ENCODE measurements around the gene KCNN2.

Gene KCNN2

DNA sequence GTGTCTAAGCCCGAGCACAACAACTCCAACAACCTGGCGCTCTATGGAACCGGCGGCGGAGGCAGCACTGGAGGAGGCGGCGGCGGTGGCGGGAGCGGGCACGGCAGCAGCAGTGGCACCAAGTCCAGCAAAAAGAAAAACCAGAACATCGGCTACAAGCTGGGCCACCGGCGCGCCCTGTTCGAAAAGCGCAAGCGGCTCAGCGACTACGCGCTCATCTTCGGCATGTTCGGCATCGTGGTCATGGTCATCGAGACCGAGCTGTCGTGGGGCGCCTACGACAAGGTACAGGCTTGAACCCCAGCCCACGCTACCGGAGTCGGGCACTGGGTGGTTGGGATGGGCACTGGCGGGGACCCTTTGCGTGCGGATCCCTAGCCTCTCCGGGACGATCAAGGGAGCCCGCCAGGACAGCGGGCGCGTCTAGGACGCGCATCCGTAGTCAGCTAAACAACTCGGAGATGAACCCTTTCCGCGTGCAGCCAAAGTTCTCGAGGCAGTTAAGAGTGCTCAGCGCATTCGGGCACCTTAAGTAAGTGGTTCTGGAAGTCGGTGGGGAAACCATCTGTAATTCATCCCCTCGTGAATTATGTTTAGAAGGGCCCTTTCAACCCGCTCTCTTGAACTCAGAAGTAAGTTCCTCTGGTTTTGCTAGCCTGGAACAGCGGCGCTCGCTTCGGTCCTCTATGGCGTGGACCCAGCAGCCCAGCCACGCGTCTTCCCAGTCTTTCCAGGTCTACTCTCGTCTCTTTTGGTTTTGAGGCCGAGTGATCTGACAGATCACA is 1.3 kb downstream of the KCNN2 start:
- DNase-seq, result no peak

DNA sequence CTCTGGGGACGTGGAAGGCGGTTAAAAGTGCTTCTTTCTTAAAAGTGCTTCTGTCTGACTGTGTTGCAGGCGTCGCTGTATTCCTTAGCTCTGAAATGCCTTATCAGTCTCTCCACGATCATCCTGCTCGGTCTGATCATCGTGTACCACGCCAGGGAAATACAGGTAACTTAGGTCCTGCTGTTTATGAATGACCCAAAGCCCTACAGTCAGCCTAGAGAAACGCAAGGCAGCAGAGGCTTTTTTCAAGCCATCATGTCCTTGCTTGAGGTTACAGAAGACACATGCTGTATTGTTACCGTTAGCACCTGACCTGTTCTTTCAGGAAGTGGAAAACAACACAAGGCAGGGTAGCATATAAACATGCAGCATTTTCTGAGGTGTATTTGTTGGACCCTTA is 2.0 kb downstream of the KCNN2 start:
- DNase-seq, result no peak

- DNase-seq, result no peak
Observed at GRCh38 chr5:114367029-114367428, 5.2 kb downstream of the KCNN2 start.

GRCh38 chr5:114369680-114370417 is 8.0 kb downstream of the KCNN2 start:
- DNase-seq, result no peak

DNA sequence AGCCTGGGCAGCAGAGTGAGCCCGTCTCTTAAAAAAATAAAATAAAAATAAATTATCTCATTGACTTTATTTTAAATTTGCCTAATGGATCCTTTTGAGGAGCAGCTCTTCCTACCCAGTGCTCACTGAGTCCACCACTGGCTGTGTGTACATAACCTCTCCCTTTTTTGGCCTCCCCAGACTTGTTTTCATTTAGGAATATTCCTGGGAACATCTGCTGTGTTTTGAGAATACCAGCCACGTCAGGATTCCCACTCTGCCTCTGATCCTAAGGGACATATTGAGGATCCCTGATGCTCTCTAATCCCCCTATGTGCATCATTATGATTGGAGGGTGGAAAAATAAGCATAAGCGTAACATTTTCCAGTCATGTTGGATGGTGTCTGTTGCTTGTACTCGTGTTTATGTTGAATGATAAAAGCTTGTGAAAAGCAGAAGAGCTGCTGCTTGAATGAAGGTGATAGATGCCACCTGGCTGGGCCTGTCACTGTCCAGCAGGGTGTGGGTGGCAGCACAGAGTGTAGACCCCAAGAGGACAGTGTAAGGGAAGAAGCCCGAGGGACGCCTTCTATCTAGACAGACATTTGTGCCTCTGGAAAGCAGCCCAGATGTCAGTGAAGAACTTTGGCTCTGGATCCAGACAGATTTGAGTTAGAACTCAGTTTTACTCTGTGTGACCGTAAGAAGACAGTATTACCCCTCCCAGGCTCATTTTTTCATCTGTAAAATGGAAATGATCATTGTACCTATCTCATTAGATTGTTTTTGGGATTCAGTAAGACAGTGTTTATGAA is 15.4 kb downstream of the KCNN2 start:
- DNase-seq, result no peak

DNA sequence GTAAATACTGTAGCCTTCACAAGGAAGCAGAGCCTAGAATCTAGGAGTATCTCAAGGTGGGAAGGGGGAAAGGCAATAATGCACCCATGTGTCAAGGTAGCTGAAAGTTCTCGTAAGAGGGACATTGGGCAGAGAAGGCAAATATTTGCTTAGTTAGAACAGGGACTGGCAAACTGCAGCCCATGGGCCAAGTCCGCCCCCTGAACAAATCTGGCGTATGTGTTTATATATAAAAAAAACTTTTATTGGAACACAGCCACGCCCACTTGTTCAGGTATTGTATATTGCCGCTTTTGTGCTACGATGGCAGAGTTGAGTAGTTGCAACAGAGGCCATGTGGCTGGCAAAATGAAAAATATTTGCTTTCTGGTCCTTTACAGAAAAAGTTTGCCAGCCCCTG is 16.1 kb downstream of the KCNN2 start:
- DNase-seq, result no peak

DNA sequence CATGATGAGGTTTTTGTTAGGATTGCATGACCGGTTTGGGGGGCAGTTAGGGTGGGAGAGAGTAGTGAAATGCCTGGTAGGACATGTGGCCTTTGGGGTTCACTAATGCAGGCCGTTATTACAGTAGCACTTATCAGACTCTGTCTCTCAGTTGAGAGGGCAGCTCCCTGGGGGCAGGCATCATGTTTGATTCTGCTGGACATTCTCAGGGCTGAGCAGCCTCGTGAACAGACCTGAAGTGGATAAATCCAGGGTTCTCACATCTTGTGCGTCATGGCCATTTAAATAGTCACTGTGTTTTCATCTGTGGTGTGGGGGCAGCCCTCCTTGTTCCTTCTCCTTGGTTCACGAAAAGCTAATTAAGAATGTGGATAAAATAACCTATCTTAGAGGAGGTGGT is 18.9 kb downstream of the KCNN2 start:
- DNase-seq, result no peak

GRCh38 chr5:114387433-114387832 is 25.6 kb downstream of the KCNN2 start:
- DNase-seq, result no peak

DNA sequence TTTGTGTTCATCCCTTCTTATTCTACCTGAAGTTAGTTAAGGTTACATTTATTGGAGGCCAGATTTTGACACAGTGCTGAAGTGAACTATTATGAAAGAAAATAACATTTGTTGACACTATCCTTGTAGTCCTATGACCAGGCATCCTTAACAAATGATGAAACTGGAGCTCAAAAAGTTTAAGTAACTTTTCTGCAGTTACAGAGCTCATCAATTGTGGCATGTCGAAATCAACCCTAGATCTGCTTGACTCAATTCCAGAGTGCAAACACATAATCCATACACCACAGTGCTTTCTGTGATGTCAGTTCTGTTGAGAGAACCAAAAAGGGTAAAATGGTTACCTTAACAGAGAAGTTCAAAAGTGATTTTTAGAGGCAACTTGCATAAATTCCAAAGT is 28.6 kb downstream of the KCNN2 start:
- no peak for DNase-seq

- no peak for DNase-seq
Observed at GRCh38 chr5:114391321-114391720, 29.5 kb downstream of the KCNN2 start.

- no peak for DNase-seq
Observed at GRCh38 chr5:114393159-114393558, 31.3 kb downstream of the KCNN2 start.

DNA sequence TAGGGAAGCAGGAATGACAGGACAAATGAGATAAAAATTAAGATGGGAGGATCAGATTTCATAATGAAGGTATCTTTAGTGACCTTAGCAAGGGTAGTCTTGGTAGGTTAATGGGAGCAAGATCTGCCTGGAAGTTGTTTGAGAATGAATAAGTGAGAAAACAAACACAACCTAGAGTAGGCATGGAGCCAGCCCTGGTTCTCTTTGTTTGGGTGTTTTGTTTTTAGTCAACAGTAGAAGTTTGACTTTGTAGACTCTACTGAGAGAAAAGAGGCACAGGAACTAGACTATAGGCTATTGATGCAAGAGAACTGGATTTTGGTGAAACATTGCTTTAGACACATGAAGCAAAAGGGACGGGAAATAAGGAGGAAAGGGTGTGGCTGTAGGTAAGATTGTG is 40.3 kb downstream of the KCNN2 start:
- DNase-seq, result no peak

DNA sequence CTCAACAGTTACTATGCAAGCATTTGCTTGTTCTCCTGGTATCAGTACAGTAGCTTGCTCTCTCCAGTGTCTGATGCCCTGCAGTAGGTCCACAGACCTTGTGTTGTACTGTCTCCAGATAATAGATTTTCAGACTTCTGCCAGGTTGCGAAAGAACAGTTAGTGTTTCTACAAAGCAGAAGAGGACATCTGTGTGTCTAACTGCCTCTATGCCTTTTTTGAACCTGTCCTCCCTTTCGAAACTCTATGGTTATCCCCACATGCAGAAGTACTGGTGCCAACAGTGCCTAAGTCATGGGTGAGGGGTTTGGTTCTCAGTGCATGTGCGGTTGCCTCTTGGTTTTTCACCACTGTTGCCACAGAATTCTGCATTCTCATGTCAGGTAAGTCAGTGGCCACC is 45.9 kb downstream of the KCNN2 start:
- no peak for DNase-seq

DNA sequence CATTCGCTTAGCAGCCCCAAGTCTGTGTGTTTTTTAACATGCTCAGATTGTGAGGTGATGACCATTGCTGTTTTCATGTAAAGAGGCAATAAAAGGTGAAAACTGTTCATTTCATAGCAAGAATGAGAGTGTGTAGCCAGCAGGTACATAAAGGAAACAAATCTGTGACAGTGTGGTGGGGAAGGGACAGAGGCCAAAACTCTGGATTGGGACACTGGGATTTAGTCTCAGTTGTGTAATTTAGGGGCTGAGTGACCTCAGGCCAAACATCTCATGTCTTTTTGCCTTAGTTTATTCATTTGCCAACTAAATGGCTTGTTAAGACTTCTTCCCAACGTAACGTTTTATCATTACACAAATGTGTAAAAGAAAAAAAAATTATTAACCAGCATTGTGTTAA is 47.0 kb downstream of the KCNN2 start:
- DNase-seq, result no peak

DNA sequence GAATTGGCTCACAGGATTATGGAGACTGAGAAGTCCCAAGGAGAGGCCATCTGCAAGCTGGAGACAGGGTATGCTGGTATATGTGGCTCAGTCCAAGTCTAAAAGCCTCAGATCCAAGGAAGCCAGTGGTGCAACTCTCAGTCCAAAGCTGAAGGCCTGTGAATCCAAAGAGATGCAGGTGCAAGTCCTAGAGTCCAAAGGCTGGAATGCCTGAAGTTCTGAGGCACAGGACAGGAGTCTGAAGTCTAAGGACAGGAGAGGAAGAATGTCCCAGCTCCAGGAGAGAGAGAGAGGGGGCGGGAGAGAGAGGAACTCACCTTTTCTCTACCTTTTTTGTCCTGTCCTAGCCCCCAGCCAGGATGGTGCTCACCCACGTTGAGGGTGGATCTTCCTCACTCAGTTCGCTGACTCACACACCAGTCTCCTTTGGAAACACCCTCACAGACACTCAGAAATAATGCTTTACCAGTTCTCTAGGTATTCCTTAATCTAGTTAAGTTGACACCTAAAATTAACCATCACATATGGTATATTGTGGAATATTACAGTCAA is 49.6 kb downstream of the KCNN2 start:
- DNase-seq, result no peak

DNA sequence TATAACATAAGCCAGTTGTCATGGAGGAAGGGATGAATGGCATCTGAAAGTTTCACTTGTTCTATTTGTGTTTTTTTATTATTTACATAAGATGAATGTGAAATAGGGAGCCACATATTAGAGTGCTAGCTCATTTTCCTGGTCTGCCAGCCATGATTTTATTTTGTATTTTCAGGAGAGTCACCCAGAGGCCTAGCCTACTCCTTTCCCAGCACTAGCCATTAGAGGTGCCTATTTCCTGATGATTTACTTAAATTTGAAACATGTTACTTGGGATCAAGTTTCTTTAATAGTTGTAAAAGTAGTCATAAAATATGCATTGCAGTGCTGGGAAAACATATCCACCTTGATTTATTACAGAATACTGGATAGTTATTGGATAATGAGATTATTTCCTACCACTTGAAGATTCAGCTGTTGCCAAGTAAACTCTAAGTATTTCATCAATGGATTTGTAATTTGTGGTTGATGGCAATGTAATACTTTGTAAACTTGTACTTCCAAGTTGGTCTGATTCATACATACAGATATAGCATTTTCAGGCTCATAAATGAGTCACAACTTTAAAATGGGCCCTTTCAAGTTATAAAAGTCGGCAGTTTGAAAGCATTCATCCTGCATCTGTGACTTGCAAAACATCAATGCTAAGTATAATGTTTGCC is 50.8 kb downstream of the KCNN2 start:
- DNase-seq, result no peak

DNA sequence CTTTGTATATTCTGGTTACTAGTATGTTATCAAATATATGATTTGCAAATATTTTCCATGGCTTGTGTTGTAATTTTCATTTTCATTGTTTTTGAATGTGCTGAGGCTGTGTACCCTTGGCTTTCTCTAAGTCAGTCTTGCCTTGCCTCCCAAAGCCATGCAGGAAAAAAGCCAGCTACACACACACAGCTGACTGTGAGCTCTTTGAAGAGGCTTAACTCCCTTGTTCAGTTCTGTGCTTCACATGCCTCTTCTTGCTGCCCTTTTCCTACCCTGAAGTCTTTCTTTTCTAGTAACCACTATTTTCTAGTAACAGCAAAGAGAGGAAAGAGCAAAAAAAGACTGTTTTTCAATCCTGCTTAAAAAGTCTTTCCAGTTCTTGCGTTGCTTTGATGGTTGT is 53.9 kb downstream of the KCNN2 start:
- no peak for DNase-seq

- no peak for DNase-seq
Observed at GRCh38 chr5:114416254-114416653, 54.4 kb downstream of the KCNN2 start.

GRCh38 chr5:114417519-114417918 is 55.6 kb downstream of the KCNN2 start:
- no peak for DNase-seq

DNA sequence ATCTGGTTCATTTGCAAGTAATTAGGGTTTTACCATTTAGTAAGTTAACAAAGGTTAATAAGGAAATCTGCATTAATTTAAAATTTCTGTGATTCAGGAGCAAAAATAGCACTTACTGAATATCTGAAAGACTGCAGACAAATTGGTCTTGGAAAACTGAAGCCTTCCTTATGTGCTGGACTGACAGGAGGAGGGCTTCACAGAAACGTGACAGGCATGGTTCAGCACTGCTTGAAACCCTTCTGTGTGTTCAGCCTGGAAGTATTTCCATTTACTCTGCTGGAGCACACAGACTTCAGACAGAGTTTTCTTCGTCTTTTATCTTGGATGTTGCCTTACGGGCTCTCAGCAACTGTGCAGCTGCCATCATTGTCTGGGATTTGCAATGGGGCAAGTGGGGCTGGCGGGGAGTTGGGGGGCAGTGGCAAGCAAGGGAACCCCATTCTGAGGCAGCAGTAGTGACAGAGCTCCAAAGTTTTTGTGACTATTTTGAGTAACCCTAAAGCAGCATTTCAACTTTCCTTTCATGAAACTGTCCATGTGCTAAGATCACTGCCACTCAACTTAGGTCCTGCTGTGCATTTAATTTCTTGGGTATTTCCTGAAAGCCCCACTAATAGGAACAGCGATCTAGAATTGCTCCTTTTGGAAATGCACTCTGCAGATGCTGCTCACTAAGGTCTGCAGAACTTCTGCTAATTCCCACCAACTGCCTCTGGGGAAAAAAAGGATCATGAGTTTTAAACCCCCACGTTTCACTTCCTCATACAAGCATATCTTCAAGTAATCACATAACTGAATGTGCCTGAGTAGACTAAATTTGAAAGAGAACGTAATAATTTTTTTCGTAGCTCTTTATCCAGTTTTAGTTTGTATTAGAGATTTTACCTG is 56.6 kb downstream of the KCNN2 start:
- DNase-seq, result no peak

- no peak for DNase-seq
Observed at GRCh38 chr5:114419067-114419388, 57.2 kb downstream of the KCNN2 start.

GRCh38 chr5:114419959-114420358 is 58.1 kb downstream of the KCNN2 start:
- DNase-seq, result no peak

Data from activated gamma-delta T cell (primary cell).